Measurements from ENCODE around the gene C17orf50. TPM values are rescaled to one million over a fixed set of nuclear protein-coding genes. Genes with fewer than 3 reads are reported as not detected.

Gene C17orf50
- total RNA-seq, 1 experiment from 2014 or later = not detected

- CTCF ChIA-PET = interaction anchor here (0.7 to 1.7 kb wide), 4 partner anchors 9 to 32 kb away, joined by 3 to 5 read pairs (median 4); no protein-coding TSS in a partner anchor
- Histone ChIP-seq H3K79me2 (ENCODE audit: insufficient read depth, low read length) (no peaks in the 10 kb centered on the region), H2AFZ (ENCODE audit: low read depth, low read length, poor library complexity, severe bottlenecking) (peak overlapping the region; percentile 79), H3K9me2 (ENCODE audit: insufficient read depth) (no peaks in the 10 kb centered on the region), H4K20me1 (ENCODE audit: insufficient read depth) (no peaks in the 10 kb centered on the region), H3K4me3 (replicated peaks in 1 of 2; ENCODE audit: low read depth in 1 of 2, low read length in 2 of 2) (peak overlapping the region; percentile 46 to 68), H3K27me3 (ENCODE audit: insufficient read depth, low read length) (no peaks in the 10 kb centered on the region), H3K4me2 (ENCODE audit: low read length) (peak overlapping the region; percentile 96), H3K36me3 (ENCODE audit: control insufficient read depth in 1 of 2, insufficient read depth in 2 of 2, low read length in 2 of 2) (no peaks in the 10 kb centered on the region), H3K9ac (ENCODE audit: low read length) (peak overlapping the region; percentile 43; the same call in 1 of the 2 replicates), H3K27ac (ENCODE audit: low read depth, low read length) (no peak overlapping the region), H3K4me1 (ENCODE audit: control insufficient read depth in 1 of 2, insufficient read depth in 2 of 2, low read length in 2 of 2) (peaks cover 8 to 27% of the 10 kb centered on the region in 2 experiments), H3K9me3 (ENCODE audit: control insufficient read depth in 1 of 2, insufficient read depth in 1 of 2, low read depth in 1 of 2, low read length in 2 of 2) (no peaks in the 10 kb centered on the region)
- ATAC-seq (peak; percentile 26), DNase-seq (ENCODE audit: low read depth, low spot score) (no peak)
- BruUV-seq (replicated peaks) = no TSS peak
- POLR2A ChIA-PET = interaction anchor here (3.6 kb wide), 1 partner anchor 13 kb away, joined by 14 read pairs; the partner anchor contains the start of gene TAF15
- TF ChIP-seq POLR2AphosphoS5 (IDR thresholded peaks at IDR 0.05; ENCODE audit: low read depth, low read length) (no peak), POLR2A (IDR thresholded peaks at IDR 0.05; ENCODE audit: borderline replicate concordance, extremely low read depth, insufficient read depth, insufficient read length) (no peak), REST (IDR thresholded peaks at IDR 0.05; ENCODE audit: low read depth) (no peak), JUND (IDR thresholded peaks at IDR 0.05) (0 out of 2 replicates have a peak, but pooled peaks have one; percentile 15), ZNF274 (IDR thresholded peaks at IDR 0.05; ENCODE audit: low read depth, low read length) (no peak)
- RAD21 ChIA-PET (ENCODE audit: low non-redundant PET in 1 of 2, low total read pairs in 2 of 2, uncharacterized antibody in 2 of 2, unreplicated experiment in 2 of 2) = no interaction called here
- intact Hi-C loops (cut with micrococcal nuclease) = no loop called here
These were observed 35.2 kb downstream of the C17orf50 start for GRCh38 chr17:35795871-35796265.

GRCh38 chr17:35796942-35797341 lies 36.3 kb downstream of the C17orf50 start:
- no peak overlapping the region for H3K4me3 ChIP-seq (replicated peaks in 1 of 2; ENCODE audit: low read depth in 1 of 2, low read length in 2 of 2)
- TF ChIP-seq ZFX (IDR thresholded peaks at IDR 0.05) = no peak
- no peak for TF ChIP-seq FOSL1 (IDR thresholded peaks at IDR 0.05; ENCODE audit: low read depth)
- TF ChIP-seq EZH2 (IDR thresholded peaks at IDR 0.05) = no peak
- no peak for TF ChIP-seq SRF (IDR thresholded peaks at IDR 0.05; ENCODE audit: low read depth)
- TF ChIP-seq CEBPB (IDR thresholded peaks at IDR 0.05; ENCODE audit: low read depth) = no peak
- no peak for TF ChIP-seq RAD21 (IDR thresholded peaks at IDR 0.05; ENCODE audit: low read depth)
- TF ChIP-seq ZBTB33 (IDR thresholded peaks at IDR 0.05; ENCODE audit: extremely low read depth, insufficient replicate concordance, low read length) = no peak
- no peak for TF ChIP-seq MAX (IDR thresholded peaks at IDR 0.05)
- no peak for TF ChIP-seq CBX3 (IDR thresholded peaks at IDR 0.05; ENCODE audit: low read depth)
- no peak for TF ChIP-seq POLR2A (IDR thresholded peaks at IDR 0.05; ENCODE audit: borderline replicate concordance, extremely low read depth, insufficient read depth, insufficient read length)
- TF ChIP-seq EGR1 (IDR thresholded peaks at IDR 0.05; ENCODE audit: low read depth) = no peak
- no TSS peak for BruUV-seq (replicated peaks)
- H3K36me3 ChIP-seq (ENCODE audit: control insufficient read depth in 1 of 2, insufficient read depth in 2 of 2, low read length in 2 of 2) = no peaks in the 10 kb centered on the region
- no peak for ATAC-seq
- peaks cover 8 to 22% of the 10 kb centered on the region in 2 experiments for H3K4me1 ChIP-seq (ENCODE audit: control insufficient read depth in 1 of 2, insufficient read depth in 2 of 2, low read length in 2 of 2)
- ChIA-PET POLR2A (interaction anchor here (0.9 to 3.6 kb wide), 2 partner anchors 12 kb away, joined by 3 to 14 read pairs; partner anchors contain the start of gene TAF15), RAD21 (ENCODE audit: low non-redundant PET in 1 of 2, low total read pairs in 2 of 2, uncharacterized antibody in 2 of 2, unreplicated experiment in 2 of 2) (no interaction called here), CTCF (interaction anchor here (1.2 kb wide), 2 partner anchors 30 to 33 kb away, joined by 4 to 6 read pairs; no protein-coding TSS in a partner anchor)
- no peak overlapping the region for H3K27ac ChIP-seq (ENCODE audit: low read depth, low read length)
- no peak overlapping the region for H2AFZ ChIP-seq (ENCODE audit: low read depth, low read length, poor library complexity, severe bottlenecking)
- no peaks in the 10 kb centered on the region for H3K9me3 ChIP-seq (ENCODE audit: control insufficient read depth in 1 of 2, insufficient read depth in 1 of 2, low read depth in 1 of 2, low read length in 2 of 2)
- H3K79me2 ChIP-seq (ENCODE audit: insufficient read depth, low read length) = no peaks in the 10 kb centered on the region
- no peaks in the 10 kb centered on the region for H3K9me2 ChIP-seq (ENCODE audit: insufficient read depth)
- H3K27me3 ChIP-seq (ENCODE audit: insufficient read depth, low read length) = no peaks in the 10 kb centered on the region
- no peak overlapping the region for H3K4me2 ChIP-seq (ENCODE audit: low read length)
- no peak overlapping the region for H3K9ac ChIP-seq (ENCODE audit: low read length)
- intact Hi-C loops (cut with micrococcal nuclease) = no loop called here
- H4K20me1 ChIP-seq (ENCODE audit: insufficient read depth) = no peaks in the 10 kb centered on the region
- DNase-seq (ENCODE audit: low read depth, low spot score) = no peak

All from HCT116 (cell line).